Left ventricle myocardium inferior (tissue), 1 donor: Measurements from ENCODE around the gene HTR3E. TPM values are rescaled to one million over a fixed set of nuclear protein-coding genes. Genes with fewer than 3 reads are reported as not detected.
"Not testable (repeated sequence)": the region's sequence is repeated elsewhere in the genome, so short reads cannot be mapped to it uniquely, and the experiment has no call there.

Experiments used
- DNase-seq: peaks from one replicate; pipeline ENCODE4 v3.0.0-alpha.2; 2020
- H3K27ac ChIP-seq: fragments of 200-600 bp; replicated peaks from 2 replicates; pipeline ENCODE4 v1.8.0; 2021
- H3K27me3 ChIP-seq: fragments of 200-600 bp; 2 replicates; pipeline ENCODE4 v1.8.0; 2021; ENCODE audit warnings: low read depth
- H3K36me3 ChIP-seq: fragments of 200-600 bp; 2 replicates; pipeline ENCODE4 v1.8.0; 2021
- H3K4me1 ChIP-seq: fragments of 200-600 bp; 2 replicates; pipeline ENCODE4 v1.8.0; 2021
- H3K4me3 ChIP-seq: fragments of 200-600 bp; 2 replicates; pipeline ENCODE4 v1.8.0; 2021; ENCODE audit warnings: mild to moderate bottlenecking, moderate library complexity
- H3K9me3 ChIP-seq: fragments of 200-600 bp; replicated peaks from 2 replicates; pipeline ENCODE4 v1.8.0; 2021
- CTCF ChIP-seq: fragments of 200-600 bp; IDR thresholded peaks from 2 replicates; pipeline ENCODE4 v1.8.0; 2021; ENCODE audit warnings: antibody characterized with exemption, mild to moderate bottlenecking, borderline replicate concordance
- intact Hi-C: fragments of 100-400 bp; cut with micrococcal nuclease; formaldehyde crosslinking; loops from one replicate; pipeline ENCODE4 v1.11.0; 2022
- total RNA-seq: library from RNA; stranded (reverse); fragmentation: NEBNext Ultra II Directional; extraction: Animal tissue kit (Norgen Biotek cat#: 25700); gene quantifications from one replicate; pipeline ENCODE4 v1.2.1, GENCODE V29; 2021
- donor health status: DM: no; HTN: yes; CAD: no; lungs with severe emphysema.

HTR3E gene
- total RNA-seq, 1 donor from 2014 or later = not detected

- Histone ChIP-seq H3K36me3 (no peaks in the 10 kb centered on the region), H3K27ac (no peak overlapping the region), H3K9me3 (no peaks in the 10 kb centered on the region), H3K27me3 (peaks cover 16% of the 10 kb centered on the region), H3K4me1 (no peaks in the 10 kb centered on the region), H3K4me3 (no peak overlapping the region)
- no peak for TF ChIP-seq CTCF
- no peak for DNase-seq
- intact Hi-C loops = no loop called here
Observed at GRCh38 chr3:184062637-184063036, 34.2 kb upstream of the HTR3E start.

GRCh38 chr3:184066211-184066610, 30.7 kb upstream of the HTR3E start:
- TF ChIP-seq CTCF = no peak
- H3K4me1 ChIP-seq = no peaks in the 10 kb centered on the region
- H3K36me3 ChIP-seq = no peaks in the 10 kb centered on the region
- no peak overlapping the region for H3K4me3 ChIP-seq
- no peak overlapping the region for H3K27ac ChIP-seq
- H3K27me3 ChIP-seq = peaks cover 16% of the 10 kb centered on the region
- no peak for DNase-seq
- intact Hi-C loops = no loop called here
- H3K9me3 ChIP-seq = no peaks in the 10 kb centered on the region

GRCh38 chr3:184067573-184068055, 29.2 kb upstream of the HTR3E start:
- no peak overlapping the region for H3K4me3 ChIP-seq
- TF ChIP-seq CTCF = no peak
- intact Hi-C loops = no loop called here
- no peaks in the 10 kb centered on the region for H3K4me1 ChIP-seq
- H3K36me3 ChIP-seq = no peaks in the 10 kb centered on the region
- peaks cover 16% of the 10 kb centered on the region for H3K27me3 ChIP-seq
- no peak overlapping the region for H3K27ac ChIP-seq
- DNase-seq = no peak
- no peaks in the 10 kb centered on the region for H3K9me3 ChIP-seq

GRCh38 chr3:184068344-184068743, 28.5 kb upstream of the HTR3E start:
- no peak for DNase-seq
- H3K4me3 ChIP-seq = no peak overlapping the region
- intact Hi-C loops = no loop called here
- no peaks in the 10 kb centered on the region for H3K36me3 ChIP-seq
- peaks cover 16% of the 10 kb centered on the region for H3K27me3 ChIP-seq
- no peak overlapping the region for H3K27ac ChIP-seq
- TF ChIP-seq CTCF = no peak
- H3K4me1 ChIP-seq = no peaks in the 10 kb centered on the region
- no peaks in the 10 kb centered on the region for H3K9me3 ChIP-seq

- H3K27ac ChIP-seq, H3K27me3 ChIP-seq, H3K36me3 ChIP-seq, H3K4me1 ChIP-seq, intact Hi-C loops, DNase-seq, H3K9me3 ChIP-seq, H3K4me3 ChIP-seq: not testable (repeated sequence)
Observed at GRCh38 chr3:184071142-184071541, 25.7 kb upstream of the HTR3E start.

- no peak for TF ChIP-seq CTCF
- Histone ChIP-seq H3K36me3 (no peaks in the 10 kb centered on the region), H3K4me1 (no peaks in the 10 kb centered on the region), H3K27ac (no peak overlapping the region), H3K9me3 (no peaks in the 10 kb centered on the region), H3K4me3 (no peak overlapping the region), H3K27me3 (no peaks in the 10 kb centered on the region)
- DNase-seq = no peak
- intact Hi-C loops = no loop called here
Observed at GRCh38 chr3:184073621-184074020, 23.2 kb upstream of the HTR3E start.
